Measurements from ENCODE around the gene TTC31. TPM values are rescaled to one million over a fixed set of nuclear protein-coding genes. Genes with fewer than 3 reads are reported as not detected.

Gene TTC31
- total RNA-seq, 1 donor from 2014 or later: 26.1 TPM

DNA sequence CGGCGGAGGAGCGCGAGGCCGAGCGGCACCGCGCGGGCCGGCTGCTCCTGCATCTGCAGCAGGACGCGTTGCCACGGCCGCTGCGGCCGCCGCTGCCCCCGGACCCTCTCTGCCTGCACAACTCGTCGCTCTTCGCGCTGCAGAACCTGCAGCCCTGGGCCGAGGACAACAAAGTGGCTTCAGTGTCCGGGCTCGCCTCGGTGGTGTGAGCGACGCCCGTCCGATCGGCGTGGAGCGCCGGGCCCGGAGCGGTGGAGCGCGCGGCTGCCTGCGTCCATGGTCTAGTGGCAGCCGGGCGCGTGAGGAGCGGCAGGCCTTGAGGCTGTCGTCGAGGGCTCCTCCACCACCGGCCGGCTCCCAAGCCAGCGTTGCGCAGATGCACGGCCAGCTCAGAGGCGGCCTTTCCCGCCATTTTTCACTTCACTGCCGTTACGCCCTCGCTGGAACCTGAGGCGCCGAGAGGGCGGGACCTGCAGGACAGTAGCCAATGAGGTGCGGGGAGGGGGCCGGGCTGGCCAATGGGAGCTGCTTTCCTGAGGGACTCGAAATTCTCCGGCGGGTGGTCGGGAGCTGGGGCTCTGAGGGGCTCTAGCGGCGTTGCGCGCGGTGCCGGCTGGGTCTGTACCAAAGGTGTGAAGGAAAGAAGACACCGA, 33.2 kb downstream of the TTC31 start:
- peak overlapping the region; percentile 47 for H3K4me3 Mint-ChIP-seq
- no peaks in the 10 kb centered on the region for H3K9me3 Mint-ChIP-seq
- peaks cover 93% of the 10 kb centered on the region for H3K27me3 Mint-ChIP-seq (ENCODE audit: low read depth)
- no peaks in the 10 kb centered on the region for H3K36me3 Mint-ChIP-seq
- TF ChIP-seq, protein P1, sequence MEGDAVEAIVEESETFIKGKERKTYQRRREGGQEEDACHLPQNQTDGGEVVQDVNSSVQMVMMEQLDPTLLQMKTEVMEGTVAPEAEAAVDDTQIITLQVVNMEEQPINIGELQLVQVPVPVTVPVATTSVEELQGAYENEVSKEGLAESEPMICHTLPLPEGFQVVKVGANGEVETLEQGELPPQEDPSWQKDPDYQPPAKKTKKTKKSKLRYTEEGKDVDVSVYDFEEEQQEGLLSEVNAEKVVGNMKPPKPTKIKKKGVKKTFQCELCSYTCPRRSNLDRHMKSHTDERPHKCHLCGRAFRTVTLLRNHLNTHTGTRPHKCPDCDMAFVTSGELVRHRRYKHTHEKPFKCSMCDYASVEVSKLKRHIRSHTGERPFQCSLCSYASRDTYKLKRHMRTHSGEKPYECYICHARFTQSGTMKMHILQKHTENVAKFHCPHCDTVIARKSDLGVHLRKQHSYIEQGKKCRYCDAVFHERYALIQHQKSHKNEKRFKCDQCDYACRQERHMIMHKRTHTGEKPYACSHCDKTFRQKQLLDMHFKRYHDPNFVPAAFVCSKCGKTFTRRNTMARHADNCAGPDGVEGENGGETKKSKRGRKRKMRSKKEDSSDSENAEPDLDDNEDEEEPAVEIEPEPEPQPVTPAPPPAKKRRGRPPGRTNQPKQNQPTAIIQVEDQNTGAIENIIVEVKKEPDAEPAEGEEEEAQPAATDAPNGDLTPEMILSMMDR (IDR thresholded peaks at IDR 0.05; ENCODE audit: unreplicated experiment): no peak
- peak; percentile 40 to 62 for DNase-seq (ENCODE audit: low spot score in 2 of 2, unreplicated experiment in 2 of 2)
- H3K4me1 Mint-ChIP-seq: peaks cover 6% of the 10 kb centered on the region
- no peak overlapping the region for H3K27ac Mint-ChIP-seq

DNA sequence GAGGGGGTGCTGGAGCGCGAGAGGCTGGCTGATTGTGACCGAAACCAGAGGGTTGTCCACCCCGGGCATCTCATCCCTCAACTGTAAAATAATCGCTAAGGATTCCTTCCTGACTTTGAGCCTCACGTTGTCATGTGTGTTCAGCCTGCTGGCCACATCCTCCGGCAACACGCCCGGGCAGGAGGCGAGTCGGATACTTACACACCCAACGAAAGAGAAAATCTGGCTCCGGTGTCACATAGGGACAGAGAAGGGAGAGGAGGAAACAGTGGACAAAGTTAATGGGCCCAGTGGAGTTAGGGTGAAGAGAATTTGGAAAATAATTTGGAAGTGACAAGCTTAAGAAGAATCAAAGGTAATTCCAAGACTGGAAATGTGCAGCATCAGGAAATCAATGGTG, 33.8 kb downstream of the TTC31 start:
- DNase-seq (ENCODE audit: low spot score in 2 of 2, unreplicated experiment in 2 of 2): no peak
- H3K9me3 Mint-ChIP-seq: no peaks in the 10 kb centered on the region
- peaks cover 92% of the 10 kb centered on the region for H3K27me3 Mint-ChIP-seq (ENCODE audit: low read depth)
- no peaks in the 10 kb centered on the region for H3K36me3 Mint-ChIP-seq
- H3K27ac Mint-ChIP-seq: no peak overlapping the region
- TF ChIP-seq, protein P1 (IDR thresholded peaks at IDR 0.05; ENCODE audit: unreplicated experiment): no peak
- H3K4me3 Mint-ChIP-seq: no peak overlapping the region
- peaks cover 6% of the 10 kb centered on the region for H3K4me1 Mint-ChIP-seq

DNA sequence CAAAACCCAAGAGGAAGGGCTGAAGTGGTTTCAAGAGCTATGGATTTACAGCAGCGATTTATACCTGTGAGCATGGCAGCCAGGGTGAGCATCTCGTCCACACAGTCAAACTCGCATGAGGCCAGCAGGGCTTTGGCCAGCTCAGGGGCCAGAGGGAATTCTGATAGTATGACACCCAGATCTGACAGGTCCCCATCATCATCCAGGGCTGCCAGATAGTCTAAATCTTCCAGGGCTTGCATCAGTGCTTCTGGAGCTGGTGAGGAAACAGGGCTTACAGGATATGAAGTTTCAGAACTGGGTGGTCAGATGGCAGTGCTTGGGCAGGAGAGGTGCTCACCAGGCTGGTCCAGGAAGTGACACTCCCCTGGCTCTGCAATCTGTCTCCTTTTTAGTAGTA, 39.6 kb downstream of the TTC31 start:
- no peak for DNase-seq (ENCODE audit: low spot score in 2 of 2, unreplicated experiment in 2 of 2)
- peaks cover 22% of the 10 kb centered on the region for H3K36me3 Mint-ChIP-seq
- TF ChIP-seq, protein P1 (IDR thresholded peaks at IDR 0.05; ENCODE audit: unreplicated experiment): no peak
- H3K4me3 Mint-ChIP-seq: no peak overlapping the region
- H3K4me1 Mint-ChIP-seq: no peaks in the 10 kb centered on the region
- H3K9me3 Mint-ChIP-seq: peaks cover 6% of the 10 kb centered on the region
- H3K27me3 Mint-ChIP-seq (ENCODE audit: low read depth): peaks cover 62% of the 10 kb centered on the region
- no peak overlapping the region for H3K27ac Mint-ChIP-seq

DNA sequence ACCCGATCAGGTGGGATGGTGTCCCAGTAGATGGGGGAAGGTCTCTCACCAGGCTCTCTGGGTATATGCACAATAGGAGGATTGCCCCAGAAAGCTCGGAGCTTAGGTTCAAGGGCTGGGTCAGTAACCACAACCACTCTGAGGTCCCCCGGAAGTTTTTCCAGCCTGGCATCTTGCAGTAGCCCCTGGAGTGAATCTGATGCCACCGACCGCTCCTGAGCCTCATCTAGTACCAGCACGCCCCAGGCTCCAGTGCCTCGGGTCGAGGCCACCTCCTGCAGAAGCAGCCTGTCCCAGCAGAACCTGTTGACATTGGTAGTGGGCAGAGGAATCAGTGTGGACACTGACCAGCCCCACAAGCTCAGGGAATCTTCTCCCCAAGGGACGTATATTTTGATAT, 41.1 kb downstream of the TTC31 start:
- Mint-ChIP-seq H3K27me3 (ENCODE audit: low read depth) (peaks cover 47% of the 10 kb centered on the region), H3K4me3 (no peak overlapping the region), H3K36me3 (peaks cover 24% of the 10 kb centered on the region), H3K4me1 (peaks cover 11% of the 10 kb centered on the region), H3K9me3 (peaks cover 6% of the 10 kb centered on the region), H3K27ac (no peak overlapping the region)
- no peak for DNase-seq (ENCODE audit: low spot score in 2 of 2, unreplicated experiment in 2 of 2)
- TF ChIP-seq, protein P1 (IDR thresholded peaks at IDR 0.05; ENCODE audit: unreplicated experiment): no peak

DNA sequence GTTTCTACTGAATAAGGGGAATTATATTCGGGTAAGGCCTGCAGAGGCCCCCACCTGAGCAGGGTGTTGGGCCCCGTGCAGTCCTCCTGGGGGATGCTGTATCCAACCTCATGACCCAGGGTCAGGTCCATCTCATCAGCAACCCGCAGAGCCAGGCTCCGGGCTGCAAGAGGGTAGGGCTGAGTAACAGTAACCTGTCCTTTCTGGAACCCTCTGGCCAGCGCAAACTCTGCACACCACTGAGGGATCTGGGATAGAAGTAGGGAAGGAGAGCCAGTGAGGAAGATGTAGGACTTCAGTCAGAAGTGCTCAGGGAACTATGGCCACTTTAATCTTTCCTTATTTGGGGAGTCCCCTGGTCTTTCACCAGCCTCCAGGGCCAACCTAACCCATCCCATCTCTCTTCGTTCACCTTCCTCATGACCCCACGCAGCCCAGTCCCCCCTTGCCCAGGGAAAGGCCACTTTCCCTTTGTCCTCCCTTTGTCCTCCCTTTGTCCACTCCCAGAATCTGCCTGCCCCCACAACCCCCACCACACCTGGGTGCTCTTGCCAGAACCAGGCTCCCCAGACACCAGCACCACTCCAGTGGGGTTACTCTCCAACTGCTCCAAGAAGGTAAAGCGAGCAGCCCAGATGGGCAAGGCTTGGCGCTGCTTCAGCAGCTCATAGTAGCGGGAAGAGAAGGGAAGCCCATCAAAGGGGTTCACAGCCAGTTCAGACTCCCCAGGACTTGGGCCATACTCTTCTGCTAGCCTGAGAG, 42.3 kb downstream of the TTC31 start:
- DNase-seq (ENCODE audit: low spot score in 2 of 2, unreplicated experiment in 2 of 2): no peak
- Mint-ChIP-seq H3K27ac (no peak overlapping the region), H3K36me3 (peaks cover 24% of the 10 kb centered on the region), H3K4me1 (peaks cover 13% of the 10 kb centered on the region), H3K4me3 (no peak overlapping the region), H3K9me3 (peaks cover 6% of the 10 kb centered on the region), H3K27me3 (ENCODE audit: low read depth) (peaks cover 35% of the 10 kb centered on the region)
- TF ChIP-seq, protein P1 (IDR thresholded peaks at IDR 0.05; ENCODE audit: unreplicated experiment): no peak
